NB4 (cell line): Measurements from ENCODE around the gene IL36RN.

Experiments used
- CTCF ChIP-seq: IDR thresholded peaks from one replicate; pipeline ENCODE4 v1.5.1; 2012; ENCODE audit warnings: low read depth, low read length
- MAX ChIP-seq: IDR thresholded peaks from 2 replicates; pipeline ENCODE4 v1.6.1; 2011; ENCODE audit warnings: low read depth, low read length
- POLR2A ChIP-seq: IDR thresholded peaks from 2 replicates; pipeline ENCODE4 v1.6.1; 2011; ENCODE audit warnings: mild to moderate bottlenecking; ENCODE audit not compliant: insufficient read length; ENCODE audit errors: extremely low read depth

GRCh38 chr2:113064898-113065297, 5.9 kb downstream of the IL36RN start:
- TF ChIP-seq CTCF (no peak), POLR2A (no peak), MAX (no peak)
